NCI-H2227 (cell line): ENCODE results near the gene PPP1R17.

Experiments used
- DNase-seq: peaks from one replicate; lab custom pipeline; 2025; ENCODE audit not compliant: unreplicated experiment; lab: John Stamatoyannopoulos, UW

Gene PPP1R17

GRCh38 chr7:31699050-31699449 lies 12.0 kb downstream of the PPP1R17 start:
- DNase-seq: no peak

GRCh38 chr7:31702354-31702753 lies 15.3 kb downstream of the PPP1R17 start:
- no peak for DNase-seq

GRCh38 chr7:31705377-31705776 lies 18.4 kb downstream of the PPP1R17 start:
- DNase-seq: no peak

GRCh38 chr7:31707089-31707488 lies 20.1 kb downstream of the PPP1R17 start:
- no peak for DNase-seq

- peak; percentile 11 for DNase-seq
These were observed 23.2 kb downstream of the PPP1R17 start for GRCh38 chr7:31710171-31710570.

- DNase-seq: no peak
These were observed 29.3 kb downstream of the PPP1R17 start for GRCh38 chr7:31716355-31716754.

- no peak for DNase-seq
These were observed 33.4 kb downstream of the PPP1R17 start for GRCh38 chr7:31720366-31720765.

- no peak for DNase-seq
These were observed 37.7 kb downstream of the PPP1R17 start for GRCh38 chr7:31724696-31725095.

- DNase-seq: no peak
These were observed 42.3 kb downstream of the PPP1R17 start for GRCh38 chr7:31729195-31729804.

- DNase-seq: no peak
These were observed 47.4 kb downstream of the PPP1R17 start for GRCh38 chr7:31734456-31734855.

- peak; percentile 75 for DNase-seq
These were observed 49.3 kb downstream of the PPP1R17 start for GRCh38 chr7:31735991-31736982.

- no peak for DNase-seq
These were observed 54.8 kb downstream of the PPP1R17 start for GRCh38 chr7:31741852-31742251.

GRCh38 chr7:31744294-31744874 lies 57.4 kb downstream of the PPP1R17 start:
- DNase-seq: peak; percentile 57

- DNase-seq: no peak
These were observed 60.5 kb downstream of the PPP1R17 start for GRCh38 chr7:31747553-31747952.

- DNase-seq: no peak
These were observed 61.1 kb downstream of the PPP1R17 start for GRCh38 chr7:31748084-31748483.

- no peak for DNase-seq
These were observed 64.7 kb downstream of the PPP1R17 start for GRCh38 chr7:31751726-31752125.
